Measurements from ENCODE around the gene PTN. TPM values are rescaled to one million over a fixed set of nuclear protein-coding genes. Genes with fewer than 3 reads are reported as not detected.

The PTN gene
- total RNA-seq, 1 experiment from 2014 or later = 0.13 TPM

DNA sequence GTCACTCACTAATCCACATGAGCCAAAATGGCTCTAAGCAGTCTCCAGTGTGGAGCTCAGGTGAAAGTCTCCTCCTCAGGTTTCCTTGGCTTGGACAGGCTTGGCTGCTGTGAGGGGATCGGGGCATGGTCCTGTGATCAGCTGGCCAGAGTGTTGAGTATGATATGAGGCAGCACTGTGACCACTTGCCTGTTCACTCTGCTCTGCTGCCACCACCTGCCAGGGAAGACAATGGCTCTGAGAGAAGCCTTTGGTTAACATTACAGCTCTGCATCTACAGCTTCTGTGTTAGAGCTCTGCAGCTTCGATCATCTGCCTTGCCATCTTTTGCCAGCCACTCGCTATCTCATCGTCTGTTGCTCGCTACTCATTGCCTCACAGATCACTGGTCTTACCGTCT is 20.1 kb upstream of the PTN start:
- BruUV-seq (replicated peaks) = no TSS peak
- TF ChIP-seq TCF7L2 (IDR thresholded peaks at IDR 0.05; ENCODE audit: low read depth, low read length) (no peak), POLR2AphosphoS5 (IDR thresholded peaks at IDR 0.05; ENCODE audit: low read depth, low read length) (no peak), REST (IDR thresholded peaks at IDR 0.05; ENCODE audit: insufficient read depth in 1 of 2, low read depth in 2 of 2, low read length in 1 of 2) (no peak), SIN3A (IDR thresholded peaks at IDR 0.05; ENCODE audit: borderline replicate concordance, insufficient read depth, low read depth, low read length) (no peak), CTCF (IDR thresholded peaks at IDR 0.05) (no peak)
- no peak for DNase-seq (ENCODE audit: low read depth, low spot score)
- intact Hi-C loops (cut with micrococcal nuclease; ENCODE audit: unreplicated experiment) (no loop called here), in situ Hi-C loops (cut with HindIII; ENCODE audit: low pct_unique_long_range_greater_than_20kb, low sequenced_read_pairs) (no loop called here)
- H3K9me3 ChIP-seq (ENCODE audit: control insufficient read depth, insufficient read depth, low read depth, low read length) = peaks cover 16% of the 10 kb centered on the region; the same call in 1 of the 2 replicates
- no peaks in the 10 kb centered on the region for H3K4me1 ChIP-seq (ENCODE audit: control insufficient read depth, insufficient read depth, low read length)
- no peaks in the 10 kb centered on the region for H3K27me3 ChIP-seq (ENCODE audit: control insufficient read depth, insufficient read depth, low read length)
- ChIA-PET CTCF (no interaction called here), POLR2A (no interaction called here)
- ATAC-seq = no peak
- no peak overlapping the region for H3K27ac ChIP-seq (ENCODE audit: low read length)
- no peak overlapping the region for H3K4me3 ChIP-seq (ENCODE audit: low read depth in 2 of 2, low read length in 2 of 2)
- H3K36me3 ChIP-seq (ENCODE audit: control insufficient read depth, insufficient read depth, low read length) = no peaks in the 10 kb centered on the region

- Histone ChIP-seq H3K4me1 (ENCODE audit: control insufficient read depth, insufficient read depth, low read length) (no peaks in the 10 kb centered on the region), H3K4me3 (ENCODE audit: low read depth in 2 of 2, low read length in 2 of 2) (no peak overlapping the region), H3K36me3 (ENCODE audit: control insufficient read depth, insufficient read depth, low read length) (no peaks in the 10 kb centered on the region), H3K27me3 (ENCODE audit: control insufficient read depth, insufficient read depth, low read length) (no peaks in the 10 kb centered on the region), H3K9me3 (ENCODE audit: control insufficient read depth, insufficient read depth, low read depth, low read length) (peaks cover 14% of the 10 kb centered on the region; the same call in 1 of the 2 replicates), H3K27ac (ENCODE audit: low read length) (no peak overlapping the region)
- ChIA-PET CTCF (no interaction called here), POLR2A (no interaction called here)
- TF ChIP-seq CTCF (IDR thresholded peaks at IDR 0.05) = no peak
- no peak for TF ChIP-seq TCF7L2 (IDR thresholded peaks at IDR 0.05; ENCODE audit: low read depth, low read length)
- TF ChIP-seq SIN3A (IDR thresholded peaks at IDR 0.05; ENCODE audit: borderline replicate concordance, insufficient read depth, low read depth, low read length) = no peak
- no peak for TF ChIP-seq REST (IDR thresholded peaks at IDR 0.05; ENCODE audit: insufficient read depth in 1 of 2, low read depth in 2 of 2, low read length in 1 of 2)
- TF ChIP-seq POLR2AphosphoS5 (IDR thresholded peaks at IDR 0.05; ENCODE audit: low read depth, low read length) = no peak
- intact Hi-C loops (cut with micrococcal nuclease; ENCODE audit: unreplicated experiment) = no loop called here
- no peak for DNase-seq (ENCODE audit: low read depth, low spot score)
- in situ Hi-C loops (cut with HindIII; ENCODE audit: low pct_unique_long_range_greater_than_20kb, low sequenced_read_pairs) = no loop called here
- no TSS peak for BruUV-seq (replicated peaks)
- no peak for ATAC-seq
Observed at GRCh38 chr7:137360087-137360679, 16.6 kb upstream of the PTN start.

All from Panc1 (cell line).